Adrenal gland (tissue), 5 donors: Measurements from ENCODE around the gene LRP1B.

Experiments
- CTCF ChIP-seq, 6 experiments: fragments of 450-650 bp in 4 of 6; fragments of 200-600 bp in 2 of 6; sonication (generic) in 1 of 6; IDR thresholded peaks; 1 replicate in 5 of 6; 2 replicates in 1 of 6; pipeline versions ENCODE4 v1.5.1 to v1.8.0; 2016 to 2021; ENCODE audit warnings: antibody characterized with exemption in 6 of 6, mild to moderate bottlenecking in 2 of 6, moderate library complexity in 1 of 6
- POLR2A ChIP-seq, 2 donors: fragments of 450-650 bp; IDR thresholded peaks; one replicate each; pipeline ENCODE4 v1.6.1; 2017; ENCODE audit warnings: antibody characterized with exemption in 2 of 2, mild to moderate bottlenecking in 2 of 2, moderate library complexity in 1 of 2
- donor health status: DM: no; HTN: no; CAD: no.

- TF ChIP-seq POLR2A (IDR thresholded peaks at IDR 0.05) (no peak), CTCF (IDR thresholded peaks at IDR 0.05) (peak in 5 of 6 experiments; percentile 13 to 38 (median 28))
Measured at GRCh38 chr2:141554810-141555209, 576.0 kb downstream of the LRP1B start.
